Fibroblast of pulmonary artery (primary cell): ENCODE results near the gene NPAS3.

ENCODE experiments used
- DNase-seq: peaks from one replicate; pipeline ENCODE4 v3.0.0-alpha.2; 2010; ENCODE audit warnings: low read depth
- H3K4me3 ChIP-seq: replicated peaks from 2 replicates; pipeline ENCODE4 v1.5.1; 2011; ENCODE audit warnings: low read depth, mild to moderate bottlenecking, control low read depth, low read length, moderate library complexity
- CTCF ChIP-seq: IDR thresholded peaks from 2 replicates; pipeline ENCODE4 v1.5.1; 2011; ENCODE audit warnings: mild to moderate bottlenecking, control low read depth, low read length, inconsistent platforms; ENCODE audit errors: missing control alignments

NPAS3 gene

GRCh38 chr14:33188880-33189279 lies 250.2 kb downstream of the NPAS3 start:
- DNase-seq: no peak
- no peak for TF ChIP-seq CTCF
- no peak overlapping the region for H3K4me3 ChIP-seq

DNA sequence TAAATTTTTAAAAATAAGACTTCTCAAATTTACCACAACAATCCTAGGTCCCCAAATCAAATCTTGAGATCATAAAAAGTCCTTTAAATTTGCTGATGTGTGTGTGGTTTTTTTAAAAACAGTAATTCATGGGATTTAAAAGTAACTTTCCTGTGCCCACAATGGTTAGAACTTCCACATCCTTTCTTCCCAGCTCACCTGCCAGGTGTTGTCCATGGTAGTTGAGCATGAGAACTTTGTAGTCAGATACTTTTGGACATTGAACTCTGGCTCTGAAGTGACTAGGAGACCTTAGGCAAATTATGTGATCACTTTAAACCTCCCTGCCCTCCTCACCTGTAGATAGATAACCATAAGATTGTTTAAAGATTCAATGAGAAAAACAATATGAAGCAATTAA lies 253.2 kb downstream of the NPAS3 start:
- DNase-seq: no peak

GRCh38 chr14:33194551-33194950 lies 255.9 kb downstream of the NPAS3 start:
- no peak for DNase-seq
- no peak overlapping the region for H3K4me3 ChIP-seq
- TF ChIP-seq CTCF: no peak

More for the DNA sequence above, 253.2 kb downstream of the NPAS3 start:
- H3K4me3 ChIP-seq: no peak overlapping the region
- no peak for TF ChIP-seq CTCF

GRCh38 chr14:33198684-33199083 lies 260.0 kb downstream of the NPAS3 start:
- no peak for TF ChIP-seq CTCF
- no peak overlapping the region for H3K4me3 ChIP-seq
- DNase-seq: no peak

- no peak for DNase-seq
- no peak for TF ChIP-seq CTCF
- no peak overlapping the region for H3K4me3 ChIP-seq
Observed at GRCh38 chr14:33201116-33201515, 262.4 kb downstream of the NPAS3 start.

DNA sequence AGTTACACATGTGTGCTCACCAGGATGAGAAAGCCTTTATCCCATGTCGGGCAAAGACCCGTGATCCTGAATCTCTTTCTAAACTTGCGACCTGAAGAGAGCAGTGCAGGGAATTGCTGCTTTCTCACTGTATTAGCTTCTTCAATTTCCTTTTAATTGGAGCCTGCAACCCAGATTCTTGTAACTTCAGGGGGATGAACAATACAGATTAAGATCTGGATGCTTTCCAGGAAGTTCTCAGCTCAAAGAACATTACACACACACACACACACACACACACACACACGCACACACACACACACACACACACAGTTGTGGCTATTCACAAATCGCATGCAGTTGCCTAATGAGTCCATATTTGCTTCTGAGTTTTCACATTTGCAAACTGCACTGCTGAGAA lies 268.3 kb downstream of the NPAS3 start:
- DNase-seq: no peak
- no peak overlapping the region for H3K4me3 ChIP-seq
- TF ChIP-seq CTCF: no peak

DNA sequence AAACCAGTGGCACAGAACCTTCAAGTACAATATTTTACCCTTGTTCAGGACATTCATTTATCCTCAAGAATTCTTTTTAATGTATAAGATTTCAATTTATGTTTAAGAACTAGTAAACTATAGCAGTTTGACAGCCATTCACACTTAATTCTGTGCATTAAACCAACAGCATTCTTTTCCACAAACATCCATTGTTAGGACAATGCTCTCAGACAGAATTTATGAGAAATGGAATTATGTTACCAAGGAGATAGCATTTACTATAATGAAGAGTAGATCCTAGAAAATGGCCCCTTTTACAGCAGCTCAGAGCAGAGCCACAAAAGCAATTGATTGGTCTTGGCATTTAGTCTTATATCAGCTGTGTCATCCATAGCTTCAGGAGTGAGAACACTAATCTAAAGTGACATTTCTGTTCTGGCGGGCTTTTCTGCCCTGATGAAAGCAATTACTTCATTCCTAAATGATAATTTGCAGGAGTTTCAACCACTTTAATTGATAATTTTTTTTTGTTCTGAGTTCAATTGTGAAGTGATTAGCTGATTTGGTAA lies 268.9 kb downstream of the NPAS3 start:
- DNase-seq: no peak
- no peak for TF ChIP-seq CTCF
- no peak overlapping the region for H3K4me3 ChIP-seq
